HCT116 (cell line): ENCODE data around the gene DDAH1. TPM values are rescaled to one million over a fixed set of nuclear protein-coding genes. Genes with fewer than 3 reads are reported as not detected.

ENCODE experiments used
- ATAC-seq: fragments of 200-7000 bp; cut with Tn5 transposase; 2 replicates; pipeline ENCODE4 v1.9.1; 2020; ENCODE audit warnings: mild to moderate bottlenecking, moderate library complexity
- BruUV-seq: library from RNA; stranded (reverse); fragments of 400-500 nt; replicated peaks from 2 replicates; lab custom pipeline; 2021; lab: Mats Ljungman, UMichigan
- CTCF ChIA-PET: fragments of 300-600 bp; sonication (Branson Sonifier 250); formaldehyde crosslinking; loops from one replicate; lab custom pipeline; 2021; ENCODE audit warnings: antibody characterized with exemption; lab: Charles Lee
- POLR2A ChIA-PET: fragments of 300-600, 350-600 bp; sonication (Branson Sonifier 250); formaldehyde crosslinking; loops from one replicate; lab custom pipeline; 2021; ENCODE audit warnings: antibody characterized with exemption; lab: Charles Lee
- RAD21 ChIA-PET, 2 experiments: fragments of 300-600 bp; sonication (Branson Sonifier 250); formaldehyde crosslinking; loops; one replicate each; lab custom pipeline; 2023; ENCODE audit warnings: low total read pairs in 2 of 2; ENCODE audit not compliant: uncharacterized antibody in 2 of 2, unreplicated experiment in 2 of 2, low non-redundant PET in 1 of 2; lab: Charles Lee
- DNase-seq: peaks from one replicate; pipeline ENCODE4 v3.0.0-alpha.2; 2010; ENCODE audit warnings: low read depth, low spot score
- H2AFZ ChIP-seq: fragments of 200-600 bp; shearing (Covaris generic), sonication (generic); 2 replicates; pipeline ENCODE4 v1.6.1; 2017; ENCODE audit warnings: low read depth, mixed run types, mixed read lengths, antibody characterized with exemption, low read length; ENCODE audit not compliant: poor library complexity, severe bottlenecking
- H3K27ac ChIP-seq: 2 replicates; pipeline ENCODE4 v1.5.1; 2012; ENCODE audit warnings: low read depth, low read length
- H3K27me3 ChIP-seq: fragments of 200-600 bp; sonication (generic); 2 replicates; pipeline ENCODE4 v1.6.1; 2016; ENCODE audit warnings: mixed run types, low read length, mixed read lengths; ENCODE audit not compliant: insufficient read depth
- H3K36me3 ChIP-seq, 2 experiments: fragments of 200-500 bp in 1 of 2; fragments of 200-600 bp in 1 of 2; sonication (Bioruptor generic) in 1 of 2; sonication (generic) in 1 of 2; 2 replicates each; pipeline versions ENCODE4 v1.5.1 to v1.6.1; 2014 to 2016; ENCODE audit warnings: low read length in 2 of 2, inconsistent platforms in 1 of 2, mixed read lengths in 1 of 2, mixed run types in 1 of 2; ENCODE audit not compliant: insufficient read depth in 2 of 2, control insufficient read depth in 1 of 2
- H3K4me1 ChIP-seq, 2 experiments: fragments of 200-600 bp in 1 of 2; sonication (generic) in 1 of 2; 2 replicates each; pipeline versions ENCODE4 v1.5.1 to v1.6.1; 2012 to 2017; ENCODE audit warnings: low read length in 2 of 2, inconsistent platforms in 1 of 2, mild to moderate bottlenecking in 1 of 2, mixed read lengths in 1 of 2, mixed run types in 1 of 2, moderate library complexity in 1 of 2; ENCODE audit not compliant: insufficient read depth in 2 of 2, control insufficient read depth in 1 of 2
- H3K4me2 ChIP-seq: fragments of 200-600 bp; sonication (generic); 2 replicates; pipeline ENCODE4 v1.6.1; 2017; ENCODE audit warnings: mixed run types, low read length, mixed read lengths
- H3K4me3 ChIP-seq, 2 experiments: fragments of 200-600 bp in 1 of 2; sonication (generic) in 1 of 2; replicated peaks in 1 of 2; 2 replicates each; pipeline ENCODE4 v1.5.1; 2011 to 2016; ENCODE audit warnings: low read length in 2 of 2, control low read depth in 1 of 2, low read depth in 1 of 2, mild to moderate bottlenecking in 1 of 2, mixed read lengths in 1 of 2, mixed run types in 1 of 2
- H3K79me2 ChIP-seq: fragments of 200-600 bp; sonication (generic); 2 replicates; pipeline ENCODE4 v1.6.1; 2017; ENCODE audit warnings: mild to moderate bottlenecking, mixed run types, low read length, moderate library complexity, mixed read lengths; ENCODE audit not compliant: insufficient read depth
- H3K9ac ChIP-seq: fragments of 200-600 bp; sonication (generic); 2 replicates; pipeline ENCODE4 v1.6.1; 2016; ENCODE audit warnings: low read length, mixed read lengths
- H3K9me2 ChIP-seq: fragments of 200-600 bp; sonication (generic), shearing (Covaris generic); 2 replicates; pipeline ENCODE4 v1.6.1; 2017; ENCODE audit warnings: mixed run types, mild to moderate bottlenecking, moderate library complexity; ENCODE audit not compliant: insufficient read depth
- H3K9me3 ChIP-seq, 2 experiments: fragments of 200-500 bp in 1 of 2; fragments of 200-600 bp in 1 of 2; sonication (Bioruptor generic) in 1 of 2; sonication (generic) in 1 of 2; 2 replicates each; pipeline ENCODE4 v1.6.1; 2014 to 2017; ENCODE audit warnings: low read length in 2 of 2, mixed read lengths in 2 of 2, inconsistent platforms in 1 of 2, low read depth in 1 of 2, mild to moderate bottlenecking in 1 of 2, mixed run types in 1 of 2, moderate library complexity in 1 of 2; ENCODE audit not compliant: control insufficient read depth in 1 of 2, insufficient read depth in 1 of 2
- H4K20me1 ChIP-seq: fragments of 200-600 bp; sonication (generic), shearing (Covaris generic); 2 replicates; pipeline ENCODE4 v1.6.1; 2017; ENCODE audit warnings: mixed run types, mild to moderate bottlenecking, moderate library complexity; ENCODE audit not compliant: insufficient read depth
- EGR1 ChIP-seq: IDR thresholded peaks from 2 replicates; pipeline ENCODE4 v1.6.1; 2012; ENCODE audit warnings: low read depth
- EZH2 ChIP-seq: fragments of 200-600 bp; sonication (generic); IDR thresholded peaks from 2 replicates; pipeline ENCODE4 v1.6.1; 2017; ENCODE audit warnings: antibody characterized with exemption, mixed run types
- EZH2phosphoT487 ChIP-seq: fragments of 200-600 bp; IDR thresholded peaks from 2 replicates; pipeline ENCODE4 v1.6.1; 2018; ENCODE audit warnings: antibody characterized with exemption, borderline replicate concordance
- FOSL1 ChIP-seq: IDR thresholded peaks from 2 replicates; pipeline ENCODE4 v1.6.1; 2012; ENCODE audit warnings: low read depth
- JUND ChIP-seq: IDR thresholded peaks from 2 replicates; pipeline ENCODE4 v1.6.1; 2012
- POLR2AphosphoS5 ChIP-seq: IDR thresholded peaks from 2 replicates; pipeline ENCODE4 v1.6.1; 2011; ENCODE audit warnings: mild to moderate bottlenecking, low read depth, low read length, moderate library complexity
- SRF ChIP-seq: IDR thresholded peaks from 2 replicates; pipeline ENCODE4 v1.6.1; 2012; ENCODE audit warnings: low read depth
- intact Hi-C: fragments of 100-400 bp; cut with micrococcal nuclease; formaldehyde crosslinking; loops from 2 replicates; pipeline ENCODE4 v1.10.0; 2022
- total RNA-seq: library from RNA; stranded (reverse); gene quantifications from one replicate; pipeline ENCODE4 v1.2.1, GENCODE V29; 2021; ENCODE audit not compliant: unreplicated experiment
- TF ChIP-seq, protein P1 (sequence below): IDR thresholded peaks from 2 replicates; pipeline ENCODE4 v1.6.1; 2012
- TF ChIP-seq, protein P2 (sequence below): IDR thresholded peaks from 2 replicates; pipeline ENCODE4 v1.6.1; 2012

DDAH1 gene
- total RNA-seq, 1 experiment from 2014 or later, result 16.6 TPM

DNA sequence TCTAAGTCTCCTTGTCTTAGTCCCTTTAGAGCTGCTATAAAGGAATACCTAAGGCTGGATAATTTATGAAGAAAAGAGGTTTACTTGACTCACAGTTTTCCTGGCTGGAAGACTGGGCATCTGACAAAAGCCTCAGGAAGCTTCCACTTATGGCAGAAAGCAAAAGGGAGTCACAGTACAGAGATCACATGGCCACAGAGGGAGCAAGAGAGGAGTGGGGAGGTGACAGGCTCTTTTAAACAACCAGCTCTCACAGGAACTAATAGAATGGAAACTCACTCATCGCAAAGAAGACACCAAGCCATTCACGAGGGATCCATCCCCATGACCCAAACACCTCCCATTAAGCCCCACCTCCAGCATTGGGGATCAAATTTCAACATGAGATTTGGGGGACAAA is 68.8 kb downstream of the DDAH1 start:
- no peak overlapping the region for H2AFZ ChIP-seq
- H3K4me2 ChIP-seq, result no peak overlapping the region
- H3K27ac ChIP-seq, result no peak overlapping the region
- POLR2A ChIA-PET, result no interaction called here
- intact Hi-C loops, result loop anchor here (5.0 kb wide), 1 partner anchor 89 kb away; no protein-coding TSS in a partner anchor
- H4K20me1 ChIP-seq, result no peaks in the 10 kb centered on the region
- RAD21 ChIA-PET, result no interaction called here
- ATAC-seq (no peak), DNase-seq (no peak)
- CTCF ChIA-PET, result no interaction called here
- no TSS peak for BruUV-seq
- no peaks in the 10 kb centered on the region for H3K27me3 ChIP-seq
- H3K36me3 ChIP-seq, result no peaks in the 10 kb centered on the region
- no peaks in the 10 kb centered on the region for H3K4me1 ChIP-seq
- no peaks in the 10 kb centered on the region for H3K9me2 ChIP-seq
- no peak overlapping the region for H3K4me3 ChIP-seq
- no peak overlapping the region for H3K9ac ChIP-seq
- no peaks in the 10 kb centered on the region for H3K79me2 ChIP-seq
- TF ChIP-seq EZH2phosphoT487, result no peak
- no peak for TF ChIP-seq FOSL1
- TF ChIP-seq, protein P1, sequence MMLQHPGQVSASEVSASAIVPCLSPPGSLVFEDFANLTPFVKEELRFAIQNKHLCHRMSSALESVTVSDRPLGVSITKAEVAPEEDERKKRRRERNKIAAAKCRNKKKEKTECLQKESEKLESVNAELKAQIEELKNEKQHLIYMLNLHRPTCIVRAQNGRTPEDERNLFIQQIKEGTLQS, result no peak
- no peak for TF ChIP-seq POLR2AphosphoS5
- no peak for TF ChIP-seq EZH2
- no peak for TF ChIP-seq EGR1
- no peak for TF ChIP-seq JUND
- no peaks in the 10 kb centered on the region for H3K9me3 ChIP-seq

DNA sequence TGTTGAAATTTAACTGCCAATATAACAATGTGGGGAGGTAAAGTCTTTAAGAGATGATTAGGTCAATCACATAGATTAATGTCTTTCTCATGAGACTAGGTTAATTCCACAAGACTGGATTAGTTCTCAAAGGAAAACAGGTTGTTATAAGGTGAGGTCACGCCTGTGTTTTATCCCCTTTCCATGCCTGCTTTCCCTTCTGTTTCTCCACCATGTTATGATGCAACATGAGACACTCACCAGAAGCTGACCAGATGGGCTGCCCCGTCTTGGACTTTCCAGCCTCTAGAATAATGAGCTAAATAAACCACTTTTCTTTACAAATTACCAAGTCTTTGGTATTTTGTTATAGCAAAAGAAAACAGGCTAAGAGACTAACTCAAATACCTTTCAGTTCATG is 70.8 kb downstream of the DDAH1 start:
- DNase-seq, result no peak
- Histone ChIP-seq H2AFZ (no peak overlapping the region), H3K4me3 (no peak overlapping the region), H3K79me2 (no peaks in the 10 kb centered on the region)
- CTCF ChIA-PET, result no interaction called here
- POLR2A ChIA-PET, result no interaction called here
- TF ChIP-seq SRF (no peak), EGR1 (no peak)
- TF ChIP-seq, protein P1, result no peak
- TF ChIP-seq, protein P2, sequence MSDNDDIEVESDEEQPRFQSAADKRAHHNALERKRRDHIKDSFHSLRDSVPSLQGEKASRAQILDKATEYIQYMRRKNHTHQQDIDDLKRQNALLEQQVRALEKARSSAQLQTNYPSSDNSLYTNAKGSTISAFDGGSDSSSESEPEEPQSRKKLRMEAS, result no peak
- TF ChIP-seq, all 23 proteins: peak for 0
- H3K4me1 ChIP-seq, result no peaks in the 10 kb centered on the region
- no peaks in the 10 kb centered on the region for H3K27me3 ChIP-seq
- H3K27ac ChIP-seq, result no peak overlapping the region
- intact Hi-C loops, result no loop called here
- H3K9ac ChIP-seq, result no peak overlapping the region
- H4K20me1 ChIP-seq, result no peaks in the 10 kb centered on the region
- no peak overlapping the region for H3K4me2 ChIP-seq
- no peak for ATAC-seq
- no peaks in the 10 kb centered on the region for H3K9me2 ChIP-seq
- RAD21 ChIA-PET, result no interaction called here
- no peaks in the 10 kb centered on the region for H3K36me3 ChIP-seq
- BruUV-seq, result no TSS peak
- no peaks in the 10 kb centered on the region for H3K9me3 ChIP-seq
